ENCODE data around the gene SAFB. TPM values are rescaled to one million over a fixed set of nuclear protein-coding genes. Genes with fewer than 3 reads are reported as not detected.

The SAFB gene
- total and polyA plus RNA-seq, 2 of the 13 experiments (the other 11 are each of a cell fraction or from before 2014, with no cell fraction given), result 21.0 to 28.4 TPM

DNA sequence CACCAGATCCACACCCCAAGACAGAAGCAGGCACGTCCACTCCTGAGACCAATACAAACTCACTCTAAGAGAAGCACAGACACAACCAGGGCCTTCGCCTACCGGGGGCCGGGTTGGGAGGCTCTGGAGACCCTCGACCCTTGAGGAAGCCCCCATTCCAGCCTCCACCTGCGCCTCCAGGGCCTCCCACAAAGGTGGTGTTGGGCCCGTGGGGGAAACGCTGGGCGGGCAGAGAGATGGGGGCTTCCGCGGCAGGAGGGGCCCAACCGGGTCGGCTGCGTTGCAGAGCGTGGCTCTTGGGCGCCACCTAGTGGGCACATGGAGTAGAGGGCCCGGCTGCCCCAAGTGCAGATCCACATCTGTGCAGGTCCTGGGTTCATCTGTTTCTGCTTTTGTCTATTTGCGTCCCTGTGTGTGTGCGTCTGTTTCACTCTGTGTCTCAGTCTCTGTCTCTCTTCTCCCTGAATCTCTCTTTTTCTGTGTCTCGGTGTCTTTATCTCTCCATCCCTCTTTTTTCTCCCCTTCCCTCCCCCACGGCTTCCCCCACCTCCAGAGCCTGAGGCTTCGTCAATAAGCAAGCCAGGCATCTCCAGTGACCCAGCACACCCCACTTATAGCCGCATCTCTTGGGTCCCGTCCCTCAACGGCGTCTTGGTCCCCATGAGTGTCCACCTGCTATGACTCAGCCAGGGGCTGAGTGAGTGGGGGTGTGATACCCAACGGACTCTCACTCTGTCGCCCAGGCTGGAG is 44.6 kb upstream of the SAFB start (continued):
- TF ChIP-seq, protein P1, sequence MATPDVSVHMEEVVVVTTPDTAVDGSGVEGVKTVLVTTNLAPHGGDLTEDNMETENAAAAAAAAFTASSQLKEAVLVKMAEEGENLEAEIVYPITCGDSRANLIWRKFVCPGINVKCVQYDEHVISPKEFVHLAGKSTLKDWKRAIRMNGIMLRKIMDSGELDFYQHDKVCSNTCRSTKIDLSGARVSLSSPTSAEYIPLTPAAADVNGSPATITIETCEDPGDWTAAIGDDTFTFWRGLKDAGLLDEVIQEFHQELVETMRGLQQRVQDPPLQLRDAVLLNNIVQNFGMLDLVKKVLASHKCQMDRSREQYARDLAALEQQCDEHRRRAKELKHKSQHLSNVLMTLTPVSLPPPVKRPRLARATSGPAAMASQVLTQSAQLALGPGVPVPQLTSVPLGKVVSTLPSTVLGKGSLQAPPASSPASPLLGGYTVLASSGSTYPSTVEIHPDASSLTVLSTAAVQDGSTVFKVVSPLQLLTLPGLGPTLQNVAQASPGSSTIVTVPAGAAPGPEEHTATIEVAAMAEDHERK (CRISPR knock-in tag; IDR thresholded peaks at IDR 0.05; ENCODE audit: low read depth), result no peak
- 0 out of 2 replicates have a peak, but pooled peaks have one; percentile 4 for TF ChIP-seq FOXA3 (CRISPR knock-in tag; IDR thresholded peaks at IDR 0.05)
- TF ChIP-seq TFAP4 (IDR thresholded peaks at IDR 0.05; ENCODE audit: borderline replicate concordance, low read depth), result no peak
- TF ChIP-seq POLR2AphosphoS5 (IDR thresholded peaks at IDR 0.05; ENCODE audit: low read depth, low read length), result no peak
- TF ChIP-seq HNRNPLL (IDR thresholded peaks at IDR 0.05; ENCODE audit: low read depth, low read length, poor library complexity, severe bottlenecking), result no peak
- TF ChIP-seq MYC (CRISPR knock-in tag; IDR thresholded peaks at IDR 0.05; ENCODE audit: borderline replicate concordance), result peak; percentile 41; the same call in 1 of the 2 replicates
- TF ChIP-seq HBP1 (CRISPR knock-in tag; IDR thresholded peaks at IDR 0.05; ENCODE audit: low read depth), result no peak
- TF ChIP-seq ZNF124 (CRISPR knock-in tag; IDR thresholded peaks at IDR 0.05), result no peak
- TF ChIP-seq ZNF563 (CRISPR knock-in tag; IDR thresholded peaks at IDR 0.05), result peak; percentile 39; the same call in 1 of the 2 replicates
- TF ChIP-seq, protein P2, sequence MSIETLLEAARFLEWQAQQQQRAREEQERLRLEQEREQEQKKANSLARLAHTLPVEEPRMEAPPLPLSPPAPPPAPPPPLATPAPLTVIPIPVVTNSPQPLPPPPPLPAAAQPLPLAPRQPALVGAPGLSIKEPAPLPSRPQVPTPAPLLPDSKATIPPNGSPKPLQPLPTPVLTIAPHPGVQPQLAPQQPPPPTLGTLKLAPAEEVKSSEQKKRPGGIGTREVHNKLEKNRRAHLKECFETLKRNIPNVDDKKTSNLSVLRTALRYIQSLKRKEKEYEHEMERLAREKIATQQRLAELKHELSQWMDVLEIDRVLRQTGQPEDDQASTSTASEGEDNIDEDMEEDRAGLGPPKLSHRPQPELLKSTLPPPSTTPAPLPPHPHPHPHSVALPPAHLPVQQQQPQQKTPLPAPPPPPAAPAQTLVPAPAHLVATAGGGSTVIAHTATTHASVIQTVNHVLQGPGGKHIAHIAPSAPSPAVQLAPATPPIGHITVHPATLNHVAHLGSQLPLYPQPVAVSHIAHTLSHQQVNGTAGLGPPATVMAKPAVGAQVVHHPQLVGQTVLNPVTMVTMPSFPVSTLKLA (IDR thresholded peaks at IDR 0.05), result no peak
- TF ChIP-seq KAT8 (CRISPR knock-in tag; IDR thresholded peaks at IDR 0.05), result no peak
- TF ChIP-seq POLR2G (IDR thresholded peaks at IDR 0.05; ENCODE audit: low read depth, low read length), result no peak
- TF ChIP-seq, protein P3, sequence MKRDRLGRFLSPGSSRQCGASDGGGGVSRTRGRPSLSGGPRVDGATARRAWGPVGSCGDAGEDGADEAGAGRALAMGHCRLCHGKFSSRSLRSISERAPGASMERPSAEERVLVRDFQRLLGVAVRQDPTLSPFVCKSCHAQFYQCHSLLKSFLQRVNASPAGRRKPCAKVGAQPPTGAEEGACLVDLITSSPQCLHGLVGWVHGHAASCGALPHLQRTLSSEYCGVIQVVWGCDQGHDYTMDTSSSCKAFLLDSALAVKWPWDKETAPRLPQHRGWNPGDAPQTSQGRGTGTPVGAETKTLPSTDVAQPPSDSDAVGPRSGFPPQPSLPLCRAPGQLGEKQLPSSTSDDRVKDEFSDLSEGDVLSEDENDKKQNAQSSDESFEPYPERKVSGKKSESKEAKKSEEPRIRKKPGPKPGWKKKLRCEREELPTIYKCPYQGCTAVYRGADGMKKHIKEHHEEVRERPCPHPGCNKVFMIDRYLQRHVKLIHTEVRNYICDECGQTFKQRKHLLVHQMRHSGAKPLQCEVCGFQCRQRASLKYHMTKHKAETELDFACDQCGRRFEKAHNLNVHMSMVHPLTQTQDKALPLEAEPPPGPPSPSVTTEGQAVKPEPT (CRISPR knock-in tag; IDR thresholded peaks at IDR 0.05; ENCODE audit: low read depth), result no peak
- TF ChIP-seq BRCA1 (CRISPR knock-in tag; IDR thresholded peaks at IDR 0.05), result no peak
- TF ChIP-seq STAT5B (CRISPR knock-in tag; IDR thresholded peaks at IDR 0.05), result no peak
- TF ChIP-seq RBM22 (optimal IDR thresholded peaks at IDR 0.05; ENCODE audit: low read length), result no peak
- no peak for TF ChIP-seq ATF1 (CRISPR knock-in tag; IDR thresholded peaks at IDR 0.05)
- TF ChIP-seq RNF2 (conservative IDR thresholded peaks at IDR 0.05; ENCODE audit: low read depth), result no peak
- TF ChIP-seq AKAP8 (CRISPR knock-in tag; IDR thresholded peaks at IDR 0.05), result no peak
- no peak; the same call in 1 of the 2 replicates for TF ChIP-seq NRL (CRISPR knock-in tag; IDR thresholded peaks at IDR 0.05; ENCODE audit: borderline replicate concordance)
- no peak for TF ChIP-seq TEAD3 (CRISPR knock-in tag; optimal IDR thresholded peaks at IDR 0.05; ENCODE audit: borderline replicate concordance)
- TF ChIP-seq NCOR1 (IDR thresholded peaks at IDR 0.05; ENCODE audit: borderline replicate concordance, low read length), result no peak
- TF ChIP-seq ZNF232 (CRISPR knock-in tag; IDR thresholded peaks at IDR 0.05; ENCODE audit: borderline replicate concordance), result no peak
- TF ChIP-seq MBNL3 (CRISPR knock-in tag; conservative IDR thresholded peaks at IDR 0.05), result no peak
- no peak for TF ChIP-seq ZNF792 (CRISPR knock-in tag; IDR thresholded peaks at IDR 0.05)
